Dermis microvascular lymphatic vessel endothelial cell (primary cell): ENCODE data around the gene SCD5. TPM values are rescaled to one million over a fixed set of nuclear protein-coding genes. Genes with fewer than 3 reads are reported as not detected.
"Not testable (repeated sequence)": the region's sequence is repeated elsewhere in the genome, so short reads cannot be mapped to it uniquely, and the experiment has no call there.

Experiments
- DNase-seq, 2 donors: peaks; one replicate each; pipeline versions ENCODE4 v3.0.0 to v3.0.0-alpha.2; 2010; ENCODE audit warnings: low read depth in 2 of 2
- total RNA-seq: library from RNA; depleted of rRNA; stranded (reverse); fragments of >200 nt; gene quantifications from 2 replicates; pipeline ENCODE4 v1.2.1, GENCODE V29; 2014

SCD5 gene
- 23.6 and 23.8 TPM in 2 replicates for total RNA-seq

DNA sequence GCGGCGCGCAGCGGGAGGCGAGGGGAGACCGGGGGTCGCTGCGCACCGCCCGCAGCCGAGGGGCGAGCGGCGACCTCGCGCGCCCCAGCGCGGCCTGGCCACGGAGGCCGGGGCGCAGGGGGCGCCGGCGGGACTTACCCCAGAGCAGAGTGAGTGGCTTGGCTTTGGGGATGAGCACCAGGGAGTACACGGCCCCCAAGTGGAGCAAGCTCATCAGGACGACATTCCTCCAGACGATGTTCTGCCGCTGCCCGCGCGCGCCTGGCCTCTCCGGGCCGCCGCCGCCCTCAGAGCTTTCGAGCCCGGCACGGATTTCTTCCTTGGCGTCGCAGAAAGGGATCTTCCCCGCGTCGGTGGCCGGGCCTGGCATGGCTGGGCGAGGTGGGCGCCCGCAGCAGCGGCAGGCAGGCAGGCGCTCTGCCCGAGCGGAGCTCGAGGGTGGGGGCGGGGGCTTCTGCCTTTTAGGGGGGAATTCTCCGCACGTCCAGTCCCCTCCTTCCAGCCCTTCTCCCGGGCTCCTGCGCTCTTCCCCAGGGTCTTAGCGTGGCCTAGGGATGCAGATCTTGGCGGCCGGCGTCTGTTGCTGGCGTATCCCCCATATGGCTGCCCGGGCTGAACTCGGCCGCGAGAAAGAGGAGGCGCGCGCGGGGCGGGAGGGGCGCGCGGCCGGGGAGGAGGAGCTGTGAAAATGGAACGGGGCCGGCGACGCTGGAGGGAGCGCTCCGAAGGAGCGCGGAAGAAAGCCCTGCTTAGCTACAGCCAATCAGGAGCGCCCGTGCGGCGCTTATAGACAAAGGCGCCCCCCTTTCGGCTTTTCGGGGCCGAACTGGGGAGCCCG, at the start of gene SCD5:
TSS of gene SCD5 (minus strand) at position 629 of the 838 bp plus-strand sequence. CDS start at position 370, 259 bp downstream.
- DNase-seq: peak in 1 of 2 donors; percentile 86

DNA sequence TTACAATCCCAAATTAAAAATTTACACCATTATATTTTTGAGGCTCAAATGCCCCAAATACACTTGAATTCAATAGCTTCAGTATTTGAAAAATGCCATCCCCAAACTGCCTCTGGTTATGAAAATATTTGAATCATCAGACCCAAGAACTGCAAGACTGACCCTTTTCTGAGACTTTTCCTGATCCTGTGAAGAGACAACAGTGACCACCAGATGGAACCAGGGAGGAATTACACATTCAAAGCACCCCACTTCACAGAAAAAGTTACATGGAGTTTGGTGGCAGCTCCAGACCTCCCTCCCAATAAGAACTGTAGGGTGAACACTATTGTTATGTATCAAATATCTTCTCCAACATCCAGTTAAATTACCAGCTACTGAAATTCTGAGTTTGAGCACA, 44.0 kb upstream of the SCD5 start:
- DNase-seq: peak in 1 of 2 donors; percentile 34

DNA sequence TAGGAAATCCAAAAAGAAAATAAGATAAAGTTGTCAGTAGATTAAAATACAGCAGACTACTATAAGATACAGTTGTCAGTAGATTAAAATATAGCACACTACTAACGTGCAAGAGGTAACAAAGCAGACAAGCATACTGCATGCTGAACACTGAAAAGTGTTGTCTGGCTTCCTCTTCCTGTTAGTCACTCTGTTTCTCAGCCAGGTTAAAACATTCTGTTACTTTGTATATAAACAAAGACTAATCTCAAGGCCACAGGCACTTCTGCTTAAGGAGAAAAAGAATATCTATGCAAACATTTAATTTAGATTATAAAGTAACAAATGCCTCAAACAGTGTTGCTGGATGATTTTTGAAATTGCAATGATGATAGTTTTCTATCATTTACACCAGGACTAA, 41.0 kb upstream of the SCD5 start:
- peak in 1 of 2 donors; percentile 79 for DNase-seq

DNA sequence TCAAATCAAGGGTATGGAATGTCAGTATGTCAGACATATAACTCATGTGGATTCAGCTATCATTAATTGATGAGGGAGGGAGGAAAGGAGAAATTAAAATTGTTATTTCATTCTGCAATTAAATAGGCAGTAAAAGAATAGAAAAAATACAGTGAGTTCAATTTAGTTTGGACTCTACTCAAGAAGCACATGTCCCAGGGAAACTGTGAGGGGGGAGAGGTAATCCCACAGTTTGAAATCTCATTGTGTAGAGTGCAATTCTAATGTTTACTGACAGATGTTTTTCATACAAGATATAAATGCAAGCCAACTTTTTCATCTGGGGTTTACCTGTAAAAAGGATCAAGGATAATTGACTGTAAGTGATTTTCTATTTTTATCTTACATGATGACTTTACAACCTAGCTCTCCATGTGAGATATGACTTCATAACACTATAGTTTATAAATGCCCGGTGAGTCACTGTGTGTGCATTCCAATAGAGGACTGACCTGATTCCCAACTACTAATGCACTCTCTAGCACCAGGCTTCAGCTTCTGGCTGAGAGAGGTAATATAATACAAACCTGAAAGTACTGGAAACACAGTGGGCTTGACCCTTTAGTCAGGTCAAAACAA, 35.2 kb upstream of the SCD5 start:
- DNase-seq: peak in 1 of 2 donors; percentile 69

DNA sequence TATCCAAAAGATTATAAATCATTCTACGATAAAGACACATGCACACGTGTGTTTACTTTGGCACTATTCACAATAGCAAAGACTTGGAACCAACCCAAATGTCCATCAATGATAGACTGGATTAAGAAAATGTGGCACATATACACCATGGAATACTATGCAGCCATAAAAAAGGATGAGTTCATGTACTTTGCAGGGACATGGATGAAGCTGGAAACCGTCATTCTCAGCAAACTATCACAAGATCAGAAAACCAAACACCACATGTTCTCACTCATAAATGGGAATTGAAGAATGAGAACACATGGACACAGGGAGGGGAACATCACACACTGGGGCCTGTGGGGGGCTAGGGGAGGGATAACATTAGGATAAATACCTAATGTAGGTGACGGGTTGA, 34.5 kb upstream of the SCD5 start:
- not testable (repeated sequence) for DNase-seq

DNA sequence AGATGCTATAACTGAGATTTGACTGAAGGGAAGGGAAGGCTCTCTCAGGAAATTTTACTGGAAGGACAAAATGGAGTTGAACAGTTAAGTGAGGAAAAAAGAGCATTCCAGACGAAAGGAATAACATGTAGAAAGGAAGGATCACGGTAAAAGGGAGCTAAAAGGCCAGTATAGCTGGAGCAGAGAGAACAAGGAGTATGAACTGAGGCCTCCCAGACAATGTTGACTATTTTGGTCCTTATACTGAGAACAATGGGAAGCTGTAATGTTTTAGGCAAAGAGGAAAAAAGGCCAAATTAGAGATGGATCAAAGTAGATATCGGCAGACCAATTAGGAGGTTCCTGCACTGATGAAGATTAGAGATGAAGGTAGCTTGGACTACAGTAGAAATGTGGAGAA, 26.8 kb upstream of the SCD5 start:
- no peak for DNase-seq

DNA sequence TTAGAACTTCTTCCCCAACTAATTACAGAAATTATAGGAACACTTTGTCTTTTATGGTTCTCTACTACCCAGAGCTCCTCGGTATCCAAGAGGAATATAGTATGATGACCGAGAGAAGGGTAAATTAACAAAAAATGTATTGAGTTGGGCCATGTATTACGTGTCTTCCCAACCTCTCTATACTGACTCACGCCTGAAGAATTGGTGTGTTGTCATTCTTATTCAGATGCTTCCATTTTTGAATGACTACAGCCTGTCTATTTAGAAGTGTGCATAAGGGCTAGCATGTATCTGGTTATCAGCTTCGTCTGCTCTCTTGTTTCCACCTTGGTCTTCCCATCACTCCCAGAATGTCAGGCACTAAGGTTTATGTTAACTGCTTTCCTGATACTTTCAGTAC, 24.5 kb upstream of the SCD5 start:
- no peak for DNase-seq

DNA sequence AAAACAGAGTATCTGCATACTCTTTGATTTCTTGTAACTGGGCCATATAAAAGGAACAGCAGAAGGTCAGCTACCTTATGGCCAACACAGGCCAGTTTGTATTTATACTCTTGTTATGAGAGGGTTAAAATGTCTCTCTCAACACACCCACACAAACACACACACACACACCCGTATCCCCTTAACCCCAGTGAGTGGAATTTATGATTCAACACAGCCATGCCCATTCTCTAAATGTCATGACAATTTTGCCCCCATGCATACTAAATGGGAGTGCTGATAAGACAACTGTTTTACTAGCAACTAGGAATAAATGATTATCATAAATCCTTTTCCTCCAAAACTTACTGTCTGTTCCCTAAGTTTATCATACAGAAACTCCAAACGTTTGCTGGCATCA, 22.1 kb upstream of the SCD5 start:
- no peak for DNase-seq

DNA sequence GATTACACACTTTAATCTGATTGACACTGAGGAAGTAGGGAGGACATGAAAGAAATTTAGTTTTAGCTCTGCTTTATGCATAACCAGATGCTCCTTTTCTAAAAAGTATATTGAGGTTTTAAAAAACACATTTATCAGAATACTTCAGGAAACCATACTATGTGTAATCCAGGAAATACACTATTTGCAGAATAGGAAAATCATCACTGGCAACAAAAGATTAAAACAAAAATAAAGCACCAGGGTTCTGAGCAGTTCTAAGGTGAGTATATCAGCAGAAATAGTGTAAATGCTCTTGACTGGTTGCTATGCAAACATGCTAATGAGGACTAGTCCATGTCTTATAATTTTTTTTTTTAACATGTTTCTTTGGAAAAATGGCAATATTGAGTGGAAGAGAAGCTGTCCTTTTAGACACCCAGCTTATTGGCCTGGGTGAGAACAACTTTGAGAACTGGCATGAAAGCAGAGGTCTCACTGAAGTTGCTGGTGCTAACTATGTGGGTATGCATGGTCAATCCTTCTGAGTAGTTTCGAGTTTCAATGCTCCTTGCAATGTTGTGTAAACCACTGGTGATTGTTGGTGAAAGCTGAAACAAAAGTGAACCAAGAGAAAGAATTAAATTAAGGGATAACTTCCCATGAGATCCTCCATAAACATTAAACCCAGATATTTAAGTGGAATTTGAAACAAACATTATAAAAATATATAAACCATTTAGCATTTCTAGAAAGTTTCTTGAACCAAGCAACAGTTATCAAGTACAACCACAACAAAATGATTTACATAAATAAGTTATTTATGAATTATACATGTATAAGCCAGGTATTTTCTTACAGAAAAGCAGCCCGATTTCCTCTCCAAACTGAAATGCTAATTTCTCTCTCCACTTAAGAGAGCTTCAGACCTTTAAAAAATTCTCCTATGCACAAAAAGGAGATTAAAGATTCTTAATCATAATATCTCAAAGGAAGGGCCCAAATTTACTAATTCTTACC, 20.4 kb upstream of the SCD5 start:
- peak; percentile 33 to 42 for DNase-seq

DNA sequence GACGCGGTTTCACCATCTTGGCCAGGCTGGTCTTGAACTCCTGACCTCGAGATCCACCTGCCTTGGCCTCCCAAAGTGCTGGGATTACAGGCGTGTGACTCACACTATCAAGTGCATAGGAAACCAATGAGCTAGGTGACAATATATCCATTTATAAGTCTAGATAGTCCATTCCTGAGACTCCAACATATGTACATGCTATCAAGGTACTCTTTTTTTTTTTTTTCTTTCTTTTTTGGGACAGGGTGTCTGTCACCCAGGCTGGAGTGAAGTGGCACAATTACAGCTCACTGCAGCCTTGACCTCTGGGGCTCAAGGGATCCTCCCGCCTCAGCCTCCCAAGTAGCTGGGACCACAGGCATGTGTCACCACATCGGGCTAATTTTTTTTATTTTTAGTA, 18.3 kb upstream of the SCD5 start:
- DNase-seq: not testable (repeated sequence)

DNA sequence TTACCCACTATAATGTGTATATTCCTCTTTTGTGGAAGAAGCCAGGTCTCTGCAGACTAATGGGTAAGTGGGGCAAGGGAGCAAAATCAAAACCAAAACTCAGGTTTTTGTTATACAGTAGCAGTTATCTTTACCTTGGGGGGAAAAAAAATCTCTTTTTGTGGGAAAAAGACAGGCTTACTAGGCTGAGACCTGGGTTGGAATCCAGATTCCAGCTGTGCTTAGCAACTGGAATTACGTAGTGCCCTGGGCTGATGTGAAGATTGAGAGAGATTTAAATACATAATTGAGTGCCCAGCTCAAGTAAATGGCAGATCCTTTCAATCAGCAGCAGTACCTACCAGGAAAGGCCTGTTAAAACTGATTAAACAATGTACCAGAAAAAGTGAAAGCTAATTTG, 15.4 kb upstream of the SCD5 start:
- DNase-seq: no peak

DNA sequence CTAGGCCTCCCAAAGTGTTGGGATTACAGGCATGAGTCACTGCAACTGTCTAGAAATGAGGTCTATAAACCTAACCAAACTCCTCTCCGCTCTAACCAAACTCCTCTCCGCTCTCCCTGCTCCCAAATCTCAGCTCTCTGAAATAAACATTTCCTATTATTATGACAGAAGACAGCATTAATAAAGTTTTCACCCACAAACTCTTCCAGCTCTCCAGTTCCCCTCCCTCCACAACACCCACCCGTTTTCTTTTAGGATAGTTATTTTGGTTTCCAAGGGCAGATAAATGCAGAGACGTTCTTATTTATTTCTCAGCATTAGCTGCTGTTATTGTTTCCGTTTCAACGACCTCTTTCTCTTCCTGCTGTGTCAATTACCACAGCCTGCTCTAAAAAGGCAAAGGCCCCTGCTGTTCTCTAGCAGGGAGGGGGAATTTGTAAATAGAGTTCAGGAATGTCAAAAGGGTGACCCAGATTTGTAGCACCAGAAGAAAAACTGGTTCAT, 13.3 kb upstream of the SCD5 start:
- DNase-seq: peak in 1 of 2 donors; percentile 16

DNA sequence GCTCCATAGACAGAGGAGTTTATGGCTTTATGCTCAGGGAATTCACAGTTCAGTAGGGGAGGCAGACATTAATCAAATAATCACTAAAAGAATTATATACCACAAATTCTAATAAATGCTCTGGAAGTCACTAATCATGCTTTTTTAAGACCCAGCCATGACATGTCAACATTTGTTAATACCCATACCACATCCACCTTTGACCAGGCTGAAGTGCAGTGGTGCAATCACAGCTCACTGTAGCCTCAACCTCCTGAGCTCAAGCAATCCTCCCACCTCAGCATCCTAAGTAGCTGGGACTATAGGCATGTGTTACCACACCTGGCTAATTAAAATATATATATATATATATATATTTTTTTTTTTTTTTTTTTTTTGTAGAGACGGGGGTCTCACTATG, 12.8 kb upstream of the SCD5 start:
- no peak for DNase-seq

DNA sequence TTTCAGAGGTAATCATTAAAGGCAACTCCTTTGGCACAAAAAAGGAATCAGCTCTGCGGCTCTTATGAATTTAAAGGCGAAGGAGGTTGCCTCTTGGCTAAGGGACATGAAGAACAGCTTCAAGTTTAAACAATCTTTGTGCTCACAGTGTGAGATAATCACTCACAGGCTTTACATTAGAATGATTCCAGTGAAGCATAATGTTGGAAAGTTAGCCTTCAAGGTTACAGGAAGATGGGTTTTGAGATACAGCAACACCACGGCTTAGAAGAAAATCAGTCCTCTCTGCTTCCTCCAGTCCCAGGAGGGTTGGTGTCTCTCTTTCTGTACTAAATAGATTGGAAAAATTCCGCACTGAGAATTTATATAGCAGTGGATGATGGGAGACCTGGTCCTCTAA, 11.6 kb upstream of the SCD5 start:
- DNase-seq: no peak

DNA sequence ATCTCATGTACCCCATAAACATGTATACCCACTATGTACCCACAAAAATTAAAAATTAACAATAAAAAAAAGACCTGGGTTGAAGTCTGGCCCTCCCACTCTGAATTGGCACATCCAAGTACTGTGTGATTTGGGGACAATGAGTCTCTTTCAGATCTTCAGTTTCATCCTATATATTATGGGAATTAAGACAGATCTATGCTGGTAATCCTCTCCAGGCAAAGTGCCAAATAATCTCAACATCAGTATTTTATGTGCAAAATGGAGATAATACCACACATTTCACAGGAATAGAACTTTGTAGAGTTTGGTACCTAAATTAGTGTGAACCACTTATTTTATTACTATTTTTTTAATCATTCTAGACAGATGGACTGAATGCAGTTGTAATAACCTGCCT, 11.0 kb upstream of the SCD5 start:
- DNase-seq: no peak

DNA sequence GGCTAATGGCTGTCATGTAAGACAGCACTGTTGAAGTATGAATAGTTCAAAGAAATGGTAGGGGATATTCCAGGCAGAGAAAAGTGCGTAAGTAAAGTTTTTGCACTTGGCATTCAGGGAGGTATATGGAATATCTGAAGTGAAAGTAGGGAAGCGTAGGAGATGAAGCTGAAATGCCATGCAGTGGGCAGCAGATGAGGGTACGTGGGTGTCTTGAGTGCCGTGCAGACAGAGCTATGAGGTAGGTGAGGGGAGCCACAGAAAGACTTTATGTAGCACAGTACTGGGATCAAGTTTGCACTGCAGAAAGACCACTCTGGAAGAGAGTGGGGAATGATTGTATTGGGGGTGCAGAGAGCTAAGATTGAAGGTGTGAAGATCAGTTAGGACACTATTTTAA, 5.2 kb upstream of the SCD5 start:
- DNase-seq: no peak

DNA sequence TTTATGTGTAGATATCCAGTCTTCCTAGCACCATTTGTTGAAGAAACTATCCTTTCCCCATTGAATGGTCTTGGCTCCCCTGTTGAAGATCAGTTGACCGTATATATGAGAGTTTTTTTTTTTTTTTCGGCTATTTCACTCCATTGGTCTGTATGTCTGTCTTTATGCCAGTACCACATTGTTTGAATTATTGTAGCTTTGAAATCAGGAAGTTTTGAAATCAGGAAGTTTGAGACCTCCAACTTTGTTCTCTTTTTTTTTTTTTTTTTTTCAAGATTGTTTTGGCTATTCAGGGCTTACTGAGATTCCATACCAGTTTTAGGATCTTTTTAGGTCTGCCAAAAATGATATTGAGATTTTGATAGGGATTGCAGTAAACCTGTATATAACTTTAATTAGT, 4.3 kb upstream of the SCD5 start:
- DNase-seq: peak; percentile 20 to 41

DNA sequence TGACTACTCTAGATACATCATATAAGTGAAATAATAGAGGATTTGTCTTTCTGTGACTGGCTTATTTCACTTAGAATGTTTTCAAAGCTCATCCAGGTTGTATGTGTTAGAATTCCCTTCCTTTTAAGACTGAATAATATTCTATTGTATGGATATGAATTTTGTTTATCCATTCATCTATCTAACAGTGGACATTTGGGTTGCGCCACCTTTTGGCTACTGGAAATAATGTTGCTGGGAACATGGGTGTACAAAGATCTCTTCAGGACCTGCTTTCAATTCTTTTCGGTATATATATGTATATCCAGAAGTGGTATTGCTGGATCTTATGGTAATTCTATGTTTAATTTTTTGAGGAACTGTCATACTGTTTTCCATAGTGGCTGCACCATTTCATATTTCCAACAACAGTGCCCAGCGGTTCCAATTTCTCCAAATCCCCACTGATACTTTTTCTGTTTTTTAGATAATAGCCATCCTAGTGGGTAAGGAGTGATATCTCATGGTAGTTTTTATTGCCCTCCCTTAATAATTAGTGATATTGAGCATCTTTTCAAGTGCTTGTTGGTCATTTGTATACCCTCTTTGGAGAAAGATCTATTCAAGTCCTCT, 3.4 kb upstream of the SCD5 start:
- peak in 1 of 2 donors; percentile 64 for DNase-seq

DNA sequence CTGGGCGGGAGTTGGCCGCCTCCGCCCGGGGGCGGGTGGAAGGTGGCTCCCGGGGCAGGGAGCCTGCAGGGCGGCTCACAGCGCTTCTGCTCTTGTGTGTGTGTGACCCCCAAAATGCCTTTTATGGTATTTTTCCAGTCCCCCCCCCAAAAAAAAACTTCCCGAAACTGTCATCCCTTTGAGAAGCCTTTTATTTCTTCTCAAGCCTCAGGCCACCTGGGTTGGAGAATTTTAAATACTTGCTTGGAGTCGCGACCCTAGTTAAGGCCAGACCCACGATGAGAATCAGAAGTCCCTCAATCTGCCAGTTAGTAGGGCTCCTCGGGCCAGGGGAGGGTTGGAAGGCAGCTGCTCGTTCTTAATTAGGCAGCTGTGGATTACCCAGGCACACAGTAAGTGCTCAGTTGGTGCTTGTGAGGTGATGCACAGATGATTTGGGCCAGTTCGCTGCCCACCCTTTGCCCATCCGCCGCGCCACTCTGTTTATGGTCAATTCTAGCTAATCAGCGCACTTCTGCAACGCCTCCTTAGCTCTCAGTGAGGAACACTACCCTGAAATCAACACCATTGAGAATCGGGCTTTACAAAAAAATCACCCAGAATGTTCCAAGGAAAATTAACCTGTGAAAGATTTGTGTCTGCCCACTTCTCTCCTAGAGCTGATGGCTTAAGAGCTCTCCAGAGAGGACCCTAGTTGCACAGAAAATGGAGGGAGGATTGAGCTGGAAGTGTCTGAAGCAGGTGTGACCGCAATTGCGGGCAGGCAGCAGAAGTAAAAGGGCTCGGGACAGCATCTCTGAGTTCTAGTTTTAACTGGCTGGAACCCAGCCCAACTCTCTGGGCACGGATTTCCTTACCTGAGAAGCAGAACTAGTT, 648 bp upstream of the SCD5 start:
- DNase-seq: no peak
